NT2/D1 (cell line): ENCODE measurements around the gene RFTN1.

ENCODE experiments used
- SUZ12 ChIP-seq: IDR thresholded peaks from 2 replicates; pipeline ENCODE4 v1.6.1; 2011; ENCODE audit not compliant: insufficient read length, insufficient read depth; ENCODE audit errors: extremely low read depth
- YY1 ChIP-seq: IDR thresholded peaks from 2 replicates; pipeline ENCODE4 v1.6.1; 2011; ENCODE audit not compliant: insufficient read length, insufficient read depth
- ZNF274 ChIP-seq: IDR thresholded peaks from 2 replicates; pipeline ENCODE4 v1.6.1; 2011; ENCODE audit warnings: mild to moderate bottlenecking, low read depth, low read length

GRCh38 chr3:16510620-16511319 lies 2.7 kb downstream of the RFTN1 start:
- TF ChIP-seq ZNF274 (no peak), SUZ12 (no peak), YY1 (no peak)
